ENCODE measurements around the gene FHAD1. TPM values are rescaled to one million over a fixed set of nuclear protein-coding genes. Genes with fewer than 3 reads are reported as not detected.

The FHAD1 gene
- polyA plus RNA-seq (2012; rRNA removed) = 0.48 and 0.55 TPM in 2 replicates
- 0.26 and 0.31 TPM in 2 replicates for polyA plus RNA-seq (2012; cell fraction: cytosol; rRNA removed)
- polyA plus RNA-seq (2012; cell fraction: nucleus; rRNA removed) = 0.82 and 1.5 TPM in 2 replicates

GRCh38 chr1:15246960-15247614, at the start of gene FHAD1:
FHAD1 (plus strand) TSS chr1:15247223; CDS start chr1:15251785, 4,562 bp downstream.
- Histone ChIP-seq H3K9me3 (no peaks in the 10 kb centered on the region), H3K9me2 (no peaks in the 10 kb centered on the region), H3K79me2 (ENCODE audit: insufficient read depth) (no peaks in the 10 kb centered on the region), H3K4me3 (ENCODE audit: low read depth in 2 of 2, low read length in 1 of 2) (peak within 1 kb of the TSS; percentile 56 to 61), H3F3A (replicated peaks; ENCODE audit: insufficient read depth) (no peaks in the 10 kb centered on the region), H3K27ac (ENCODE audit: low read depth in 2 of 2, low read length in 1 of 2) (peak within 1 kb of the TSS in 1 of 2 experiments; percentile 43; a peak in 1 of 4 replicates), H3K27me3 (ENCODE audit: insufficient read depth) (no peaks in the 10 kb centered on the region), H4K20me1 (ENCODE audit: insufficient read depth) (no peaks in the 10 kb centered on the region), H2AFZ (ENCODE audit: low read depth) (no peak within 1 kb of the TSS), H3K9ac (peak within 1 kb of the TSS; percentile 47; the same call in 1 of the 2 replicates), H3K36me3 (replicated peaks in 1 of 2; ENCODE audit: control insufficient read depth in 1 of 2, insufficient read depth in 2 of 2, low read length in 1 of 2) (no peaks in the 10 kb centered on the region), H3K4me2 (peak within 1 kb of the TSS; percentile 72; the same call in 1 of the 2 replicates), H3K4me1 (ENCODE audit: control insufficient read depth in 1 of 2, insufficient read depth in 2 of 2, low read depth in 1 of 2, low read length in 1 of 2) (peaks cover 0 to 18% of the 10 kb centered on the region in 2 experiments; a peak in 1 of 4 replicates)
- POLR2A ChIA-PET = interaction anchor here (1.4 kb wide), 1 partner anchor 53 kb away, joined by 4 read pairs; no protein-coding TSS in a partner anchor
- TF ChIP-seq SIN3A (IDR thresholded peaks at IDR 0.05; ENCODE audit: borderline replicate concordance, low read depth, low read length) (peak; percentile 37; the same call in 1 of the 2 replicates), MAX (IDR thresholded peaks at IDR 0.05; ENCODE audit: low read depth) (peak; percentile 46; the same call in 1 of the 2 replicates), FOXJ3 (CRISPR knock-in tag; IDR thresholded peaks at IDR 0.05) (no peak), POLR2AphosphoS5 (IDR thresholded peaks at IDR 0.05; ENCODE audit: low read depth, low read length) (no peak), MXI1 (IDR thresholded peaks at IDR 0.05; ENCODE audit: low read depth, low read length) (peak; percentile 62; the same call in 1 of the 2 replicates), RCOR1 (IDR thresholded peaks at IDR 0.05; ENCODE audit: low read length) (peak; percentile 55; the same call in 1 of the 2 replicates), GABPA (IDR thresholded peaks at IDR 0.05; ENCODE audit: low read depth) (peak; percentile 25; the same call in 1 of the 2 replicates)
- 15% methylated on average over 16 of the region's 55 CpGs for WGBS (ENCODE audit: low lambda C conversion rate)
- CTCF ChIA-PET = interaction anchor here (0.9 to 3.4 kb wide), 7 partner anchors 8 to 207 kb away, joined by 3 to 18 read pairs (median 4); partner anchors contain the start of gene TMEM51
- DNase-seq = peak; percentile 96

GRCh38 chr1:15197591-15198447, 49.2 kb upstream of the FHAD1 start:
- Histone ChIP-seq H3K79me2 (ENCODE audit: insufficient read depth) (no peaks in the 10 kb centered on the region), H3K4me1 (ENCODE audit: control insufficient read depth in 1 of 2, insufficient read depth in 2 of 2, low read depth in 1 of 2, low read length in 1 of 2) (peaks cover 14 to 57% of the 10 kb centered on the region in 2 experiments), H4K20me1 (ENCODE audit: insufficient read depth) (no peaks in the 10 kb centered on the region; the same call in 1 of the 2 replicates), H3K9me3 (no peaks in the 10 kb centered on the region), H3K36me3 (replicated peaks in 1 of 2; ENCODE audit: control insufficient read depth in 1 of 2, insufficient read depth in 2 of 2, low read length in 1 of 2) (no peaks in the 10 kb centered on the region), H3K9me2 (no peaks in the 10 kb centered on the region), H3K4me2 (no peak overlapping the region), H3K9ac (no peak overlapping the region), H2AFZ (ENCODE audit: low read depth) (no peak overlapping the region), H3K27ac (ENCODE audit: low read depth in 2 of 2, low read length in 1 of 2) (no peak overlapping the region; a peak in 1 of 4 replicates), H3K4me3 (ENCODE audit: low read depth in 2 of 2, low read length in 1 of 2) (no peak overlapping the region), H3F3A (replicated peaks; ENCODE audit: insufficient read depth) (peaks cover 5% of the 10 kb centered on the region), H3K27me3 (ENCODE audit: insufficient read depth) (no peaks in the 10 kb centered on the region)
- 87% methylated on average over 12 of the region's 12 CpGs for WGBS (ENCODE audit: low lambda C conversion rate)
- no peak for DNase-seq
- CTCF ChIA-PET = interaction anchor here (1.3 to 17.5 kb wide), 3 partner anchors 44 to 234 kb away, joined by 4 to 132 read pairs (median 21); partner anchors contain the start of gene TMEM51
- POLR2A ChIA-PET = no interaction called here
- no peak for TF ChIP-seq TCF12 (IDR thresholded peaks at IDR 0.05)
- TF ChIP-seq MXI1 (IDR thresholded peaks at IDR 0.05; ENCODE audit: low read depth, low read length) = no peak
- no peak for TF ChIP-seq SIN3A (IDR thresholded peaks at IDR 0.05; ENCODE audit: borderline replicate concordance, low read depth, low read length)
- no peak for TF ChIP-seq EP300 (IDR thresholded peaks at IDR 0.05; ENCODE audit: borderline replicate concordance in 1 of 2, low read depth in 1 of 2, low read length in 1 of 2)
- no peak for TF ChIP-seq SMC3 (IDR thresholded peaks at IDR 0.05; ENCODE audit: low read depth, low read length)
- TF ChIP-seq CHD2 (IDR thresholded peaks at IDR 0.05; ENCODE audit: low read length, partially characterized antibody) = no peak
- no peak for TF ChIP-seq PBX3 (IDR thresholded peaks at IDR 0.05)
- TF ChIP-seq RAD21 (IDR thresholded peaks at IDR 0.05; ENCODE audit: low read length) = no peak
- no peak for TF ChIP-seq RXRA (IDR thresholded peaks at IDR 0.05; ENCODE audit: borderline replicate concordance, low read depth)
- TF ChIP-seq NFIC (IDR thresholded peaks at IDR 0.05; ENCODE audit: borderline replicate concordance) = no peak
- no peak for TF ChIP-seq MEF2A (IDR thresholded peaks at IDR 0.05; ENCODE audit: borderline replicate concordance, low read depth)
- TF ChIP-seq YY1 (IDR thresholded peaks at IDR 0.05; ENCODE audit: low read depth) = no peak
- no peak for TF ChIP-seq MAX (IDR thresholded peaks at IDR 0.05; ENCODE audit: low read depth)
- no peak for TF ChIP-seq USF1 (IDR thresholded peaks at IDR 0.05; ENCODE audit: borderline replicate concordance, low read depth)
- no peak for TF ChIP-seq FOSL2 (IDR thresholded peaks at IDR 0.05; ENCODE audit: borderline replicate concordance, low read depth)
- TF ChIP-seq USF2 (IDR thresholded peaks at IDR 0.05; ENCODE audit: borderline replicate concordance, low read depth, low read length) = no peak
- TF ChIP-seq GATA2 (CRISPR knock-in tag; IDR thresholded peaks at IDR 0.05) = no peak
- no peak for TF ChIP-seq FOXJ3 (CRISPR knock-in tag; IDR thresholded peaks at IDR 0.05)

Data from SK-N-SH (cell line).